HFF-Myc (cell line): ENCODE measurements around the gene PIAS4.

Source experiments
- DNase-seq: peaks from one replicate; pipeline ENCODE4 v3.0.0-alpha.2; 2011; ENCODE audit warnings: low read depth; ENCODE audit errors: extremely low read depth
- H3K4me3 ChIP-seq: replicated peaks from 2 replicates; pipeline ENCODE4 v1.5.1; 2011; ENCODE audit warnings: low read depth, mild to moderate bottlenecking, control low read depth, low read length
- CTCF ChIP-seq: IDR thresholded peaks from 2 replicates; pipeline ENCODE4 v1.5.1; 2012; ENCODE audit warnings: mild to moderate bottlenecking, low read depth, low read length, control low read depth; ENCODE audit errors: missing control alignments

The PIAS4 gene

GRCh38 chr19:4016486-4016885, 8.9 kb downstream of the PIAS4 start:
- DNase-seq = no peak
- no peak for TF ChIP-seq CTCF
- no peak overlapping the region for H3K4me3 ChIP-seq

GRCh38 chr19:4016903-4017638, 9.5 kb downstream of the PIAS4 start:
- no peak for TF ChIP-seq CTCF
- no peak for DNase-seq
- no peak overlapping the region for H3K4me3 ChIP-seq

- no peak for DNase-seq
- no peak for TF ChIP-seq CTCF
- no peak overlapping the region for H3K4me3 ChIP-seq
Observed at GRCh38 chr19:4018140-4018613, 10.6 kb downstream of the PIAS4 start.

GRCh38 chr19:4018775-4019504, 11.4 kb downstream of the PIAS4 start:
- no peak for DNase-seq
- TF ChIP-seq CTCF = no peak
- H3K4me3 ChIP-seq = no peak overlapping the region

- no peak overlapping the region for H3K4me3 ChIP-seq
- DNase-seq = no peak
- TF ChIP-seq CTCF = no peak
Observed at GRCh38 chr19:4019578-4019977, 12.0 kb downstream of the PIAS4 start.

- DNase-seq = no peak
- H3K4me3 ChIP-seq = no peak overlapping the region
- no peak for TF ChIP-seq CTCF
Observed at GRCh38 chr19:4023600-4024398, 16.3 kb downstream of the PIAS4 start.
